ENCODE data around the gene LRRC25. TPM values are rescaled to one million over a fixed set of nuclear protein-coding genes. Genes with fewer than 3 reads are reported as not detected.
"Not testable (repeated sequence)": the region's sequence is repeated elsewhere in the genome, so short reads cannot be mapped to it uniquely, and the experiment has no call there.

Gene LRRC25
- total and polyA plus RNA-seq, 2 donors (not counting 3 experiments of a cell fraction or from before 2014, with no cell fraction given), result not detected

DNA sequence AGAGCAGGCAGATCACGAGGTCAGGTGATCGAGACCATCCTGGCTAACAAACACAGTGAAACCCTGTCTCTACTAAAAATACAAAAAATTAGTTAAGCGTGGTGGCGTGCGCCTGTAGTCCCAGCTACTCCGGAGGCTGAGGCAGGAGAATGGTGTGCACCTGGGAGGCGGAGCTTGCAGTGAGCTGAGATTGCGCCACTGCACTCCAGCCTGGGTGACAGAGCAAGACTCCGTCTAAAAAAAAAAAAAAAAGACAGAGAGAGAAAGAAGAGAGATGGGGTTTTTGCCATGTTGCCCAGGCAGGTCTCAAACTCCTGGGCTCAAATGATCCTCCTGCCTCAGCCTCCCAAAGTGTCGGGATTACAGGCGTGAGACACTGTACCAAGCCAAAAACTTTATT, 8.3 kb upstream of the LRRC25 start:
- H3K4me3 ChIP-seq (replicated peaks in 1 of 3; ENCODE audit: insufficient read depth in 1 of 3, low read depth in 1 of 3, low read length in 3 of 3); H3K27ac ChIP-seq (ENCODE audit: insufficient read depth, low read depth, low read length); H3K4me2 ChIP-seq (ENCODE audit: insufficient read depth, low read length); POLR2A ChIA-PET; H3K79me2 ChIP-seq (ENCODE audit: control insufficient read depth, insufficient read depth, low read length); BruUV-seq (replicated peaks); FAIRE-seq; intact Hi-C loops (cut with micrococcal nuclease); H3K4me1 ChIP-seq (ENCODE audit: control insufficient read depth, extremely low read depth, insufficient read depth, low read length); H3K9ac ChIP-seq (replicated peaks; ENCODE audit: extremely low read depth, insufficient read depth, low read length); H2AFZ ChIP-seq (ENCODE audit: low read depth, low read length); dilution Hi-C loops (cut with MboI; ENCODE audit: extremely low pct_ligation_motif_present, low sequenced_read_pairs); H3K9me3 ChIP-seq (replicated peaks; ENCODE audit: control insufficient read depth, insufficient read depth, low read length); DNase-seq (ENCODE audit: low read depth, low spot score); H3K9me1 ChIP-seq (replicated peaks; ENCODE audit: control insufficient read depth, extremely low read depth, insufficient read depth, low read length); H4K20me1 ChIP-seq (replicated peaks; ENCODE audit: control insufficient read depth, extremely low read depth, insufficient read depth, low read length); H3K36me3 ChIP-seq (ENCODE audit: control insufficient read depth in 2 of 2, extremely low read depth in 1 of 2, insufficient read depth in 2 of 2, low read length in 2 of 2); H3K27me3 ChIP-seq (ENCODE audit: control insufficient read depth in 2 of 2, insufficient read depth in 2 of 2, low read length in 2 of 2): not testable (repeated sequence)
- CTCF ChIA-PET, result interaction anchor here (1.7 to 7.9 kb wide), 4 partner anchors 12 to 57 kb away, joined by 5 to 64 read pairs (median 6); no protein-coding TSS in a partner anchor

DNA sequence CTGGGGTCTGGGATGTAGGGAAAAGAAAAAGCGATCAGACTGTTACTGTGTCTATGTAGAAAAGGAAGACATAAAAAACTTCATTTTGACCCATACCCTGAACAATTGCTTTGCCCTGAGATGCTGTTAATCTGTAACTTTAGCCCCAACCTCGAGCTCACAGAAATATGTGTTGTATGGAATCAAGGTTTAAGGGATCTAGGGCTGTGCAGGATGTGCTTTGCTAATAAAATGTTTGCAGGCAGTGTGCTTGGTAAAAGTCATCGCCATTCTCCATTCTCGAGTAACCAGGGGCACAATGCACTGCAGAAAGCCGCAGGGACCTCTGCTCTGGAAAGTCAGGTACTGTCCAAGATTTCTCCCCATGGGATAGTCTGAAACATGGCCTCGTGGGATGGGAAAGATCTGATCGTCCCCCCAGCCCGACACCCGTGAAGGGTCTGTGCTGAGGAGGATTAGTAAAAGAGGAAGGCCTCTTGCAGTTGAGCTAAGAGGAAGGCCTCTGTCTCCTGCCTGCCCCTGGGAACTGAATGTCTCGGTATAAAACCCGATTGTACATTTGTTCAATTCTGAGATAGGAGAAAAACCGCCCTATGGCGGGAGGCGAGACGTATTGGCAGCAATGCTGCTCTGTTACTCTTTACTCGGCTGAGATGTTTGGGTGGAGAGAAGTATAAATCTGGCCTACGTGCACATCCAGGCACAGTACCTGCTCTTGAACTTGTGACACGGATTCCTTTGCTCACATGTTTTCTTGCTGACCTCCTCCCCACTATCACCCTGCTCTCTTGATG, 5.2 kb upstream of the LRRC25 start:
- not testable (repeated sequence) for FAIRE-seq
- CTCF ChIA-PET, result interaction anchor here (0.8 to 1.8 kb wide), 5 partner anchors 9 to 123 kb away, joined by 5 to 17 read pairs (median 6); no protein-coding TSS in a partner anchor

More for the DNA sequence above, 5.2 kb upstream of the LRRC25 start:
- H3K4me3 ChIP-seq (replicated peaks in 1 of 3; ENCODE audit: insufficient read depth in 1 of 3, low read depth in 1 of 3, low read length in 3 of 3); H3K9ac ChIP-seq (replicated peaks; ENCODE audit: extremely low read depth, insufficient read depth, low read length); DNase-seq (ENCODE audit: low read depth, low spot score); dilution Hi-C loops (cut with MboI; ENCODE audit: extremely low pct_ligation_motif_present, low sequenced_read_pairs); H3K27me3 ChIP-seq (ENCODE audit: control insufficient read depth in 2 of 2, insufficient read depth in 2 of 2, low read length in 2 of 2); H3K9me3 ChIP-seq (replicated peaks; ENCODE audit: control insufficient read depth, insufficient read depth, low read length); H3K9me1 ChIP-seq (replicated peaks; ENCODE audit: control insufficient read depth, extremely low read depth, insufficient read depth, low read length); POLR2A ChIA-PET; H4K20me1 ChIP-seq (replicated peaks; ENCODE audit: control insufficient read depth, extremely low read depth, insufficient read depth, low read length); intact Hi-C loops (cut with micrococcal nuclease); H3K36me3 ChIP-seq (ENCODE audit: control insufficient read depth in 2 of 2, extremely low read depth in 1 of 2, insufficient read depth in 2 of 2, low read length in 2 of 2); H3K4me2 ChIP-seq (ENCODE audit: insufficient read depth, low read length); H2AFZ ChIP-seq (ENCODE audit: low read depth, low read length); BruUV-seq (replicated peaks); H3K79me2 ChIP-seq (ENCODE audit: control insufficient read depth, insufficient read depth, low read length); H3K27ac ChIP-seq (ENCODE audit: insufficient read depth, low read depth, low read length); H3K4me1 ChIP-seq (ENCODE audit: control insufficient read depth, extremely low read depth, insufficient read depth, low read length): not testable (repeated sequence)

Data from endothelial cell of umbilical vein (primary cell).